ENCODE data around the gene SUGP2.

DNA sequence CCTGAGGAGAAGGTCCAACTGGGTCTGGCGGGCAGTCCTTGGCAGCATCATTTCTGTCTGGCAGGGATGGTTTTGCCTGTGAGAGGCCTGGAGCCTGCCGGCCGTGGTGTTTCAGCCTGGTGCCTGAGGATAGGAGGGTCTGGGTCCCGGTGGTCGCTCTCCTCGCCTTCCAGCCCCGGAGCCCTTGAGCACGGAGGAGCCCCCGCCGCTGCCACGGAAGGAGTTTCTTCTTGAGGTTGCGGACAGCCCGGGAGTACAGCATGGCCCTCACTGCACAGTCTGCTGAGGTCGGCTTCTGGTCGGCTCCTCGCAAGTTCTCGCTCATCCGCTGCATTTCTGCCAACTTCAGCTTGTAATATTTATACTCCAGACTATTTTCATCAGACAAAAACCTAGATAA lies 23.4 kb downstream of the SUGP2 start:
- no peak for TF ChIP-seq EZH2 (IDR thresholded peaks at IDR 0.05)
- TF ChIP-seq POLR2AphosphoS5 (IDR thresholded peaks at IDR 0.05; ENCODE audit: borderline replicate concordance, low read depth, low read length) = no peak
